Activated CD8-positive, alpha-beta memory T cell treated with anti-CD3 and anti-CD28 coated beads for 36 hours (primary cell): ENCODE results near the gene PLCG1. TPM values are rescaled to one million over a fixed set of nuclear protein-coding genes. Genes with fewer than 3 reads are reported as not detected.

ENCODE experiments used
- CTCF ChIA-PET: fragments of 350-600 bp; sonication (Branson Sonifier 250); formaldehyde crosslinking; loops from one replicate; lab custom pipeline; 2021; ENCODE audit warnings: antibody characterized with exemption; lab: Charles Lee
- POLR2A ChIA-PET: fragments of 350-600 bp; sonication (Branson Sonifier 250); formaldehyde crosslinking; loops from one replicate; lab custom pipeline; 2021; ENCODE audit warnings: antibody characterized with exemption; lab: Charles Lee
- total RNA-seq, 2 experiments: library from RNA; stranded (reverse); gene quantifications; one replicate each; pipeline ENCODE4 v1.2.3, GENCODE V29; 2021

Gene PLCG1
- total RNA-seq, 2 experiments from 2014 or later, result 111 to 121 TPM

GRCh38 chr20:41181567-41181966 lies 44.2 kb downstream of the PLCG1 start:
- ChIA-PET CTCF (interaction anchor here (0.6 kb wide), 1 partner anchor 250 kb away, joined by 3 read pairs; no protein-coding TSS in a partner anchor), POLR2A (no interaction called here)

GRCh38 chr20:41182296-41183212 lies 45.2 kb downstream of the PLCG1 start:
- POLR2A ChIA-PET, result no interaction called here
- CTCF ChIA-PET, result interaction anchor here (1.0 kb wide), 1 partner anchor 9 kb away, joined by 3 read pairs; no protein-coding TSS in a partner anchor

DNA sequence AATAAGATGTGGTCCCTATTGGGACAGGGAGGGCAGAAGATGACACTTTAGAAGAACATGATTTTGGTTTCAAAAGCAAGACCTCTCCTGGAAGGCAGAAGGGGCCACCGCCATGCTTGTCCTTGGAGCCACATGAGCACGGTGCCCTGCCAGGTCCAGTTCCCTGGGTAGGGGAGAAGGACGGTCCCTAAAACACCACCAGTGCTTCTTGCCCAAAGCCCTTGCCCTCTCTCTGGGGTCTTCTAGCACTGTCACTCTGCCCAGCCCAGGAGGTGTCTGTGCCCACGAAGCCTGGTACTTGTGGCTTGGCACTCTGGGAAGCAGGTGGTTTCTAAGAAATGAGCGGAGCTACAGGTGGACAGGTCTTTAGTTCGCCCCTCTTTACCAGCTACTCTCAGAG lies 46.0 kb downstream of the PLCG1 start:
- CTCF ChIA-PET, result no interaction called here
- POLR2A ChIA-PET, result interaction anchor here (1.0 kb wide), 1 partner anchor 12 kb away, joined by 3 read pairs; no protein-coding TSS in a partner anchor

DNA sequence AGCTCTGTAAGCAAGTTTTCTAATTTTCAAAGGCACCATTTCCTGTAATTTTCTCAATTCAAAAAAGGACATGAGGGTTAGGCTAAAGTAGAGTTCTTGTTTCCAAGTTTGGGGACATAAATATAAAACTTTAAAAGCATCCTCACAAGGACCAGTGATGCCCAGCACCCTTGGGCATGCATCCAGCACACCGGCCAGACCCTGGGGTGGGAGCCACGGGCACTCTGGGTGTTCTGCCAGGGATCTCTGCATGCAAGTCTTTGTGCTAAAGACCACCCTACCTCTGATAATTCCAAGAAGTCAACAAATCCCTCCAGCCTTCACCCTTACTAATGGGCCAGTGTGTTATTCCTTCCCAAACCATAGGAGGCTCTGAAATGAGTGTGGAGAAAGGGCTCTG lies 46.5 kb downstream of the PLCG1 start:
- POLR2A ChIA-PET, result interaction anchor here (1.0 kb wide), 1 partner anchor 12 kb away, joined by 3 read pairs; no protein-coding TSS in a partner anchor
- CTCF ChIA-PET, result no interaction called here

GRCh38 chr20:41185013-41185757 lies 47.8 kb downstream of the PLCG1 start:
- CTCF ChIA-PET, result interaction anchor here (0.6 kb wide), 1 partner anchor 97 kb away, joined by 4 read pairs; no protein-coding TSS in a partner anchor
- POLR2A ChIA-PET, result no interaction called here

DNA sequence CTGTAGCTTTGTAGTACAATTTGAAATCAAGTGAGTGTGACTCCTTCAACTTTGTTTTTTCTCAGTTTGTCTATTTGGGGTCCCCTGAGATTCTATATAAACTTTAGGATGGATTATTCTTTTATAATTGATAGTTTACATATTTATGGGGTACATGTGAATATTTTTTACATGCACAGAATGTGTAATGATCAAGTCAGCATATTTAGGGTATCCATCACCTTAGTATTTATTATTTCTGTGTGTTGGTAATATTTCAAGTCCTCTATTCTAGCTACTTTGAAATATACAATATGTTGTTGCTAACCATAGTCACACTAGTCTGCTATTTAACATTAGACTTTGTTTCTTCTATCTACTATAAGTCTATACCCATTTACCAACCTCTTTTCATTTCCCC lies 50.3 kb downstream of the PLCG1 start:
- POLR2A ChIA-PET, result interaction anchor here (0.6 to 0.7 kb wide), 2 partner anchors 24 to 1725 kb away, joined by 4 to 6 read pairs; no protein-coding TSS in a partner anchor
- CTCF ChIA-PET, result interaction anchor here (1.6 kb wide), 1 partner anchor 152 kb away, joined by 5 read pairs; the partner anchor contains the start of gene LPIN3

DNA sequence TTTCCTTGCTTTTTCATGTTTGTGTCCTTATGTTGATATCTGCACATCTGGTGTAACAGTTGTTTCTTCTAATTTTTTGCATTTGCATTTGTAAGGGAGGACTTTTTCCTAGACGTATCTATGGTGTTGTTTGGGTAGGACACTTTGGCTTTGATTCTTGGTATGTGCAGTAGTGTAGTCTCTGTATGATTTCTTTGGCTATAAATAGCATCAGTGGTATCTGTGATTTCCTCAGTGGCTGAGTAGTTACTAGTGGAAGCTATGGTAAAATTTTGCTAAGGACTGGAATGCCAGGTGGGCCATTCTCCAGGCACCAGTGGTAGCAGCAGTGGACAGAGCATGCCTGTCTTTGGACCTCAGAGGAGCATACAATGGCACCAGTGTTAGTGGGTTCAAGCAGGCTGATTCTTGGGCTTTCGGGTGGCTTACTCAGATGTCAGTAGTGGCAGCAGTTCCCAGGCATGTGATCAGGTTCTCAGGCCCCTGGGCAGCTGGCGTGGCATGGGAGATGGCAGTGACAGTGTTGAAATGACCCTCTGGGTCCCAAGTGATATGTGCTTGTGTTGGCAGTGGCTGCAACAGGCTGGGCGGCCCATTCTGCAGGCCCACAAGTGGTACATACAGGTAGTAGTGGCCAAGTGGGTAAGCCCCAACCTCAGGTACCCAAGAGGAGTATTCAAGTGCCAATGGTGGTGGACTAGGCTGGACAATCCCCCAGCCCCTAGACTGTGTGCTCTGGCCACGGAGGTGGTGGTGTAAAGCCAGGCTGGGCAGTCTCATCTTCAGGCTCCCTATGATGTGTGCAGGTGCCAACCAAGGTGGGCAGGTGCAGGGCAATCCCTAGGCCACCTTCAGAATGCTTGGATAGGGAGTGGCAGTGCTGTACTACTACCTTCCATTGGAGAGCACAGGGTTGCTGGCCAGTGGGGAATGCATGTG lies 54.5 kb downstream of the PLCG1 start:
- ChIA-PET POLR2A (no interaction called here), CTCF (interaction anchor here (0.5 kb wide), 1 partner anchor 146 kb away, joined by 4 read pairs; no protein-coding TSS in a partner anchor)

- CTCF ChIA-PET, result interaction anchor here (0.5 kb wide), 1 partner anchor 145 kb away, joined by 4 read pairs; no protein-coding TSS in a partner anchor
- POLR2A ChIA-PET, result no interaction called here
Measured at GRCh38 chr20:41192575-41192974, 55.2 kb downstream of the PLCG1 start.

DNA sequence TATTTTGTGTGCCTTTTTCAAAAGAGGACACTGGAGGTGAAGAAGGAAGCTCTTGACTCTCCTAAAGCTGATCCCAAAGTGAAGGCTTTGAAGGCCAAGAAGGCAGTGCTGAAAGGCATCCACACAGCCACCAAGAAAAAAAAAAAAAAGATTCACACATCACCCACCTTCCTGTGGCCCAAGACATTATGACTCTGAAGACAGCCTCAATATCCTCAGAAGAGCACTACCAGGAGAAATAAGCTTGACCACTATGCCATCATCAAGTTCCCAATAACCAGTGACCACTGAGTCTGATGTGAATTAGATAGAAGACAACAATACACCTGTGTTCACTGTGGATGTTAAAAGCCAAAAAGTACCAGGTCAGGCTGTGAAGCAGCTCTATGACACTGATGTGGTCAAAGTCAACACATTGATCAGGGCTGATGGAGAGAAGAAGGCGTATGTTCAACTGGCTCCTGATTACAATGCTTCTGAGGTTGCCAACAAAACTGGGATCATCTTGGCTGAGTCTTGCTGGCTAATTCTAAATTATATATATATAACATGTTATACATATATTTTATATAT lies 59.4 kb downstream of the PLCG1 start:
- ChIA-PET CTCF (no interaction called here), POLR2A (no interaction called here)

DNA sequence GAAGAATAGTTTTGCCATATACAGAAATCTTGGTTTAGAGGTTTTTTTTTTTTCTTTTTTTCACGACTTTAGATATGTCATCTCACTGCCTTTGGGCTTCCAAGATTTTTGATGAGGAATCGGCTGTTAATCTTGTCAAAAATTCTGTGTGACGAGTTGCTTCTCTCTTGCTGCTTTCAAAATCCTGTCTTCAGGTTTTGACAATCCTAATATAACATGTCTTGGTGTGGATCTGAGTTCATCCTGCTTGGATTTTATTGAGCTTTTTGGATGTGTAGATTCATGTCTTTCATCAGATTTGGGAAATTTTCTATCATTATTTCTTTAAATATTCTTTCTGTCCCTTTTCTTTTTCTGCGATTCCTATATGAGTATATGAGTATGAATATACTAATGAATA lies 61.1 kb downstream of the PLCG1 start:
- ChIA-PET CTCF (interaction anchor here (0.7 to 1.0 kb wide), 2 partner anchors 63 to 1789 kb away, joined by 3 to 4 read pairs; no protein-coding TSS in a partner anchor), POLR2A (no interaction called here)

- CTCF ChIA-PET, result interaction anchor here (1.0 kb wide), 2 partner anchors 51 to 65 kb away, joined by 3 read pairs; no protein-coding TSS in a partner anchor
- POLR2A ChIA-PET, result no interaction called here
Measured at GRCh38 chr20:41200446-41201202, 63.3 kb downstream of the PLCG1 start.

- CTCF ChIA-PET, result interaction anchor here (1.0 kb wide), 1 partner anchor 52 kb away, joined by 3 read pairs; no protein-coding TSS in a partner anchor
- POLR2A ChIA-PET, result no interaction called here
Measured at GRCh38 chr20:41201760-41202159, 64.4 kb downstream of the PLCG1 start.

DNA sequence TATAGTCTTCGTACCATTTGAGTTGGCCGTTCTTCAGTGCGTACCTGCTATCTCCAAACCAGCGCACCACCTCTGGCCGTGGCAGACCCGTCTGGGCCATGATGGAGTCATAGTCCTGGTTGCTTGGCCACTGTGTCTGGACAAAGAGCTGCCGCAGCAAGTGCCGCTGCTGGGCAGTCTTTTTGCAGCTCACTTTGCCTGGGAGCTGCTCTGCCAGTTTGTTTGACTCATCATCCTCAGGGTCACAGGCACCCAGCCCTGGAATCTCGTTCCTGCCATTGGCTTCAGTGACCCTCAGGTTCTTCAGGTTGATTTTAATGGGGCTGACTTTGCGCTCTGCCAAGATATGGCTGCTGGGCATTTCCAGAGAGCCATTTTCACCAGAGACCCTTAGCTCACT lies 65.1 kb downstream of the PLCG1 start:
- CTCF ChIA-PET, result interaction anchor here (0.8 kb wide), 1 partner anchor 10 kb away, joined by 3 read pairs; no protein-coding TSS in a partner anchor
- POLR2A ChIA-PET, result no interaction called here

- ChIA-PET POLR2A (no interaction called here), CTCF (interaction anchor here (1.0 kb wide), 1 partner anchor 30 kb away, joined by 3 read pairs; no protein-coding TSS in a partner anchor)
Measured at GRCh38 chr20:41203660-41204059, 66.3 kb downstream of the PLCG1 start.

- POLR2A ChIA-PET, result no interaction called here
- CTCF ChIA-PET, result interaction anchor here (1.0 kb wide), 1 partner anchor 31 kb away, joined by 3 read pairs; no protein-coding TSS in a partner anchor
Measured at GRCh38 chr20:41204304-41205265, 67.2 kb downstream of the PLCG1 start.

DNA sequence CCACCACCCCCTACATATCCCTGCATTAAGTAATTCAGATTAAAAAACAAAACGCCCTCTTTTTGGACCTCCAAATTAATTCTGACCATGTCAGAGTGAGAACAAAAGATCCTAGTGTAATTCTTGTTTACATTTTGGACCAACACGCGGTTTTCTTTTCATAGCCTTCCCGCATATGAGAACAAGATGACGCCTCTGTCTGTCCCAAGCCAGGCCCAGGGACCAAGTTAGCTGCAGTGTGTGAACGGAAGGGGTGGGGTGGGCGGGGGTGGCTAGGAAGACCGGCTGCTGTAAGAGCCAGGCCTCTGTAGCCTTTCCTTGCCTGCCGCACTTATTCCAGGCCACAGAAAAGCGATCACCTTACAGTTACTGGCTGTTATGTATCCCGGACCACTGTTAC lies 68.0 kb downstream of the PLCG1 start:
- ChIA-PET CTCF (no interaction called here), POLR2A (no interaction called here)
